Measurements from ENCODE around the gene MATCAP1.

DNA sequence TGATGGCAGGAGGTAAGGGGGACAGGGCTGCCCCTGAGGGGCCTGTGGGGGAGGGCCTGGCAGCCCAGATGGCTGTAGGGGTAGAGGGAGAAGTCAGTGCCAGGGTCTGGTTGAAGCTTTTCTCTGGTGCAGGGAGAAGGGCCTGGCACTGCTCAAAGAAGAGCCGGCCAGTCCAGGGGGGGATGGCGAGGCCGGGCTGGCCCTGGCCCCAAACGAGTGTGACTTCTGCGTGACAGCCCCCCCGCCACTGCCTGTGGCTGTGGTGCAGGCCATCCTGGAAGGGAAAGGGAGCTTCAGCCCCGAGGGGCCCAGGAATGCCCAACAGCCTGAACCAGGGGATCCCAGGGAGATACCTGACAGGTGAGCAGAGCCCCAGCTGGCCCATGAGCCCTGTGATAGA, 16.2 kb downstream of the MATCAP1 start:
- TF ChIP-seq, protein P1, sequence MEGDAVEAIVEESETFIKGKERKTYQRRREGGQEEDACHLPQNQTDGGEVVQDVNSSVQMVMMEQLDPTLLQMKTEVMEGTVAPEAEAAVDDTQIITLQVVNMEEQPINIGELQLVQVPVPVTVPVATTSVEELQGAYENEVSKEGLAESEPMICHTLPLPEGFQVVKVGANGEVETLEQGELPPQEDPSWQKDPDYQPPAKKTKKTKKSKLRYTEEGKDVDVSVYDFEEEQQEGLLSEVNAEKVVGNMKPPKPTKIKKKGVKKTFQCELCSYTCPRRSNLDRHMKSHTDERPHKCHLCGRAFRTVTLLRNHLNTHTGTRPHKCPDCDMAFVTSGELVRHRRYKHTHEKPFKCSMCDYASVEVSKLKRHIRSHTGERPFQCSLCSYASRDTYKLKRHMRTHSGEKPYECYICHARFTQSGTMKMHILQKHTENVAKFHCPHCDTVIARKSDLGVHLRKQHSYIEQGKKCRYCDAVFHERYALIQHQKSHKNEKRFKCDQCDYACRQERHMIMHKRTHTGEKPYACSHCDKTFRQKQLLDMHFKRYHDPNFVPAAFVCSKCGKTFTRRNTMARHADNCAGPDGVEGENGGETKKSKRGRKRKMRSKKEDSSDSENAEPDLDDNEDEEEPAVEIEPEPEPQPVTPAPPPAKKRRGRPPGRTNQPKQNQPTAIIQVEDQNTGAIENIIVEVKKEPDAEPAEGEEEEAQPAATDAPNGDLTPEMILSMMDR (IDR thresholded peaks at IDR 0.05), result no peak
- no peak for TF ChIP-seq POLR2A (IDR thresholded peaks at IDR 0.05)
